ENCODE results near the gene ALDH4A1. TPM values are rescaled to one million over a fixed set of nuclear protein-coding genes. Genes with fewer than 3 reads are reported as not detected.

ALDH4A1 gene
- total and polyA plus RNA-seq, 5 experiments from 2014 or later = 0.31 to 2.5 (median 1.6) TPM

GRCh38 chr1:18868801-18869424, 33.4 kb downstream of the ALDH4A1 start:
- H3K4me1 Mint-ChIP-seq = no peaks in the 10 kb centered on the region
- H3K27ac Mint-ChIP-seq = peak overlapping the region in 1 of 10 donors; percentile 67
- no peaks in the 10 kb centered on the region for H3K36me3 Mint-ChIP-seq
- H3K27me3 Mint-ChIP-seq = peaks cover 0 to 16% (median 13%) of the 10 kb centered on the region in 5 donors
- no peak overlapping the region for H3K4me3 Mint-ChIP-seq
- no peak for DNase-seq
- no peaks in the 10 kb centered on the region for H3K9me3 Mint-ChIP-seq
- POLR2A ChIA-PET = no interaction called here
- ATAC-seq = no peak

GRCh38 chr1:18868354-18868753, 34.0 kb downstream of the ALDH4A1 start:
- Mint-ChIP-seq H3K4me1 (no peaks in the 10 kb centered on the region), H3K27ac (no peak overlapping the region), H3K4me3 (no peak overlapping the region), H3K9me3 (no peaks in the 10 kb centered on the region), H3K27me3 (peaks cover 0 to 16% (median 13%) of the 10 kb centered on the region in 5 donors), H3K36me3 (no peaks in the 10 kb centered on the region)
- ATAC-seq (no peak), DNase-seq (no peak)
- POLR2A ChIA-PET = no interaction called here

GRCh38 chr1:18866846-18867245, 35.5 kb downstream of the ALDH4A1 start:
- H3K9me3 Mint-ChIP-seq = no peaks in the 10 kb centered on the region
- H3K27ac Mint-ChIP-seq = no peak overlapping the region
- no peak for DNase-seq
- no peaks in the 10 kb centered on the region for H3K4me1 Mint-ChIP-seq
- ATAC-seq = no peak
- peaks cover 0 to 17% (median 14%) of the 10 kb centered on the region in 5 donors for H3K27me3 Mint-ChIP-seq
- POLR2A ChIA-PET = no interaction called here
- H3K4me3 Mint-ChIP-seq = no peak overlapping the region
- no peaks in the 10 kb centered on the region for H3K36me3 Mint-ChIP-seq

GRCh38 chr1:18866314-18866713, 36.0 kb downstream of the ALDH4A1 start:
- Mint-ChIP-seq H3K27me3 (peaks cover 0 to 17% (median 14%) of the 10 kb centered on the region in 5 donors), H3K9me3 (no peaks in the 10 kb centered on the region), H3K36me3 (no peaks in the 10 kb centered on the region), H3K4me3 (no peak overlapping the region), H3K4me1 (no peaks in the 10 kb centered on the region), H3K27ac (peak overlapping the region in 1 of 10 donors; percentile 29)
- ATAC-seq = no peak
- no peak for DNase-seq
- POLR2A ChIA-PET = interaction anchor here (0.7 kb wide), 1 partner anchor 901 kb away, joined by 4 read pairs; no protein-coding TSS in a partner anchor

- ATAC-seq (no peak), DNase-seq (no peak)
- POLR2A ChIA-PET = no interaction called here
- H3K27me3 Mint-ChIP-seq = peaks cover 0 to 17% (median 14%) of the 10 kb centered on the region in 5 donors
- H3K4me3 Mint-ChIP-seq = no peak overlapping the region
- H3K36me3 Mint-ChIP-seq = no peaks in the 10 kb centered on the region
- H3K27ac Mint-ChIP-seq = no peak overlapping the region
- H3K4me1 Mint-ChIP-seq = no peaks in the 10 kb centered on the region
- H3K9me3 Mint-ChIP-seq = no peaks in the 10 kb centered on the region
Observed at GRCh38 chr1:18865176-18865575, 37.2 kb downstream of the ALDH4A1 start.

- POLR2A ChIA-PET = no interaction called here
- Mint-ChIP-seq H3K9me3 (no peaks in the 10 kb centered on the region), H3K4me3 (no peak overlapping the region), H3K27me3 (peaks cover 0 to 10% (median 8%) of the 10 kb centered on the region in 5 donors), H3K27ac (peak overlapping the region in 1 of 10 donors; percentile 29), H3K4me1 (no peaks in the 10 kb centered on the region), H3K36me3 (no peaks in the 10 kb centered on the region)
- ATAC-seq (no peak), DNase-seq (no peak)
Observed at GRCh38 chr1:18861590-18861989, 40.8 kb downstream of the ALDH4A1 start.

GRCh38 chr1:18861082-18861481, 41.3 kb downstream of the ALDH4A1 start:
- POLR2A ChIA-PET = no interaction called here
- ATAC-seq = no peak
- no peak overlapping the region for H3K4me3 Mint-ChIP-seq

GRCh38 chr1:18859560-18859959, 42.8 kb downstream of the ALDH4A1 start, which contains the start of gene TAS1R2:
TSS of gene TAS1R2 (minus strand) at chr1:18859660. CDS start at chr1:18859660, 0 bp downstream.
- H3K4me3 Mint-ChIP-seq = no peak within 1 kb of the TSS
- no peaks in the 10 kb centered on the region for H3K9me3 Mint-ChIP-seq
- H3K27me3 Mint-ChIP-seq = peaks cover 8 to 15% (median 14%) of the 10 kb centered on the region in 5 donors
- POLR2A ChIA-PET = no interaction called here
- ATAC-seq = no peak
- DNase-seq = no peak
- H3K4me1 Mint-ChIP-seq = no peaks in the 10 kb centered on the region
- no peaks in the 10 kb centered on the region for H3K36me3 Mint-ChIP-seq
- H3K27ac Mint-ChIP-seq = no peak within 1 kb of the TSS

More at GRCh38 chr1:18861082-18861481, 41.3 kb downstream of the ALDH4A1 start:
- Mint-ChIP-seq H3K27me3 (peaks cover 3 to 13% (median 10%) of the 10 kb centered on the region in 5 donors), H3K36me3 (no peaks in the 10 kb centered on the region), H3K27ac (no peak overlapping the region), H3K4me1 (no peaks in the 10 kb centered on the region), H3K9me3 (no peaks in the 10 kb centered on the region)
- no peak for DNase-seq

GRCh38 chr1:18858070-18858688, 44.2 kb downstream of the ALDH4A1 start:
- no peak overlapping the region for H3K27ac Mint-ChIP-seq
- no peak for ATAC-seq
- POLR2A ChIA-PET = no interaction called here
- no peaks in the 10 kb centered on the region for H3K9me3 Mint-ChIP-seq
- H3K4me3 Mint-ChIP-seq = no peak overlapping the region
- H3K4me1 Mint-ChIP-seq = no peaks in the 10 kb centered on the region
- peaks cover 8 to 15% (median 14%) of the 10 kb centered on the region in 5 donors for H3K27me3 Mint-ChIP-seq
- no peaks in the 10 kb centered on the region for H3K36me3 Mint-ChIP-seq
- no peak for DNase-seq

GRCh38 chr1:18856435-18856834, 45.9 kb downstream of the ALDH4A1 start:
- no peaks in the 10 kb centered on the region for H3K9me3 Mint-ChIP-seq
- ATAC-seq (no peak), DNase-seq (no peak)
- H3K4me3 Mint-ChIP-seq = no peak overlapping the region
- H3K27ac Mint-ChIP-seq = no peak overlapping the region
- peaks cover 8 to 15% (median 11%) of the 10 kb centered on the region in 5 donors for H3K27me3 Mint-ChIP-seq
- H3K4me1 Mint-ChIP-seq = no peaks in the 10 kb centered on the region
- POLR2A ChIA-PET = no interaction called here
- no peaks in the 10 kb centered on the region for H3K36me3 Mint-ChIP-seq

GRCh38 chr1:18855573-18855972, 46.8 kb downstream of the ALDH4A1 start:
- Mint-ChIP-seq H3K9me3 (no peaks in the 10 kb centered on the region), H3K4me1 (no peaks in the 10 kb centered on the region), H3K27me3 (peaks cover 8 to 15% (median 11%) of the 10 kb centered on the region in 5 donors), H3K4me3 (no peak overlapping the region), H3K27ac (peak overlapping the region in 1 of 10 donors; percentile 3), H3K36me3 (no peaks in the 10 kb centered on the region)
- no peak for DNase-seq
- ATAC-seq = no peak
- POLR2A ChIA-PET = no interaction called here

- no peak overlapping the region for H3K27ac Mint-ChIP-seq
- ATAC-seq (no peak), DNase-seq (no peak)
- POLR2A ChIA-PET = no interaction called here
- no peaks in the 10 kb centered on the region for H3K9me3 Mint-ChIP-seq
- peaks cover 8 to 15% (median 11%) of the 10 kb centered on the region in 5 donors for H3K27me3 Mint-ChIP-seq
- no peaks in the 10 kb centered on the region for H3K4me1 Mint-ChIP-seq
- no peak overlapping the region for H3K4me3 Mint-ChIP-seq
- no peaks in the 10 kb centered on the region for H3K36me3 Mint-ChIP-seq
Observed at GRCh38 chr1:18854331-18855025, 47.9 kb downstream of the ALDH4A1 start.

- POLR2A ChIA-PET = no interaction called here
- Mint-ChIP-seq H3K9me3 (peaks cover 0 to 4% (median 0%) of the 10 kb centered on the region in 9 donors), H3K4me1 (no peaks in the 10 kb centered on the region)
Observed at GRCh38 chr1:18852501-18852900, 49.9 kb downstream of the ALDH4A1 start.

More at GRCh38 chr1:18852501-18852900, 49.9 kb downstream of the ALDH4A1 start:
- Mint-ChIP-seq H3K27me3 (peaks cover 8 to 15% (median 11%) of the 10 kb centered on the region in 5 donors), H3K27ac (no peak overlapping the region), H3K4me3 (no peak overlapping the region), H3K36me3 (no peaks in the 10 kb centered on the region)
- ATAC-seq = no peak
- DNase-seq = no peak
